HepG2 (cell line): ENCODE data around the gene ADAR. TPM values are rescaled to one million over a fixed set of nuclear protein-coding genes. Genes with fewer than 3 reads are reported as not detected.
A peak's percentile ranks its signal among the peaks of the same experiment; 100 is the strongest.

Source experiments
- HOMEZ ChIP-seq: IDR thresholded peaks from 2 replicates; pipeline ENCODE4 v1.6.1; 2016; ENCODE audit warnings: low read depth
- KAT2B ChIP-seq: fragments of 150-350 bp; IDR thresholded peaks from 2 replicates; pipeline ENCODE4 v1.6.1; 2014; ENCODE audit warnings: low read depth, low read length, borderline replicate concordance
- MZF1 ChIP-seq: sonication (generic); formaldehyde crosslinking; IDR thresholded peaks from 2 replicates; pipeline ENCODE4 v1.8.1; 2023; ENCODE audit warnings: mild to moderate bottlenecking, missing genetic modification reagents, borderline replicate concordance
- NONO ChIP-seq, 2 experiments: fragments of 450-650 bp in 1 of 2; sonication (generic) in 1 of 2; formaldehyde crosslinking in 1 of 2; IDR thresholded peaks in 1 of 2; conservative IDR thresholded peaks in 1 of 2; 2 replicates each; pipeline versions ENCODE4 v1.6.1 to v1.8.0; 2017 to 2022; ENCODE audit warnings: mild to moderate bottlenecking in 1 of 2, missing genetic modification reagents in 1 of 2, moderate library complexity in 1 of 2
- RBAK ChIP-seq: sonication (generic); formaldehyde crosslinking; IDR thresholded peaks from 2 replicates; pipeline ENCODE4 v1.5.1; 2020; ENCODE audit warnings: mild to moderate bottlenecking, missing genetic modification reagents
- SETDB1 ChIP-seq: sonication (generic); formaldehyde crosslinking; IDR thresholded peaks from 2 replicates; pipeline ENCODE4 v1.5.1; 2020; ENCODE audit warnings: missing genetic modification reagents, mild to moderate bottlenecking, borderline replicate concordance
- SIN3B ChIP-seq: fragments of 150-350 bp; IDR thresholded peaks from 2 replicates; pipeline ENCODE4 v1.6.1; 2014; ENCODE audit warnings: low read length
- polyA plus RNA-seq, 8 experiments: library from polyadenylated mRNA; depleted of rRNA in 3 of 8; stranded (reverse) in 7 of 8; unstranded in 1 of 8; fragments of >200 nt; fragmentation: Illumina TruSeq in 4 of 8; extraction: Trizol in 4 of 8; gene quantifications; 2 replicates each; pipeline versions ENCODE4 v1.2.1 to v1.2.3, GENCODE V29; 2011 to 2016; ENCODE audit warnings: low read depth in 4 of 8, missing spikeins in 1 of 8, mixed read lengths in 1 of 8; ENCODE audit not compliant: insufficient read depth in 1 of 8
- total RNA-seq, 5 experiments: library from RNA; depleted of rRNA; stranded (reverse); fragments of >200 nt; fragmentation: Illumina TruSeq; extraction: Trizol; gene quantifications; 2 replicates each; pipeline ENCODE4 v1.2.3, GENCODE V29; 2016; ENCODE audit warnings: low read depth in 1 of 5
- TF ChIP-seq, protein P1 (sequence below): fragments of 450-650 bp; IDR thresholded peaks from 2 replicates; pipeline ENCODE4 v1.6.1; 2017
- TF ChIP-seq, protein P2 (sequence below): sonication (generic); formaldehyde crosslinking; IDR thresholded peaks from 2 replicates; pipeline ENCODE4 v1.9.0; 2022; ENCODE audit warnings: missing genetic modification reagents, mild to moderate bottlenecking, borderline replicate concordance
- TF ChIP-seq, protein P3 (sequence below): sonication (generic); formaldehyde crosslinking; IDR thresholded peaks from 2 replicates; pipeline ENCODE4 v1.5.0; 2020; ENCODE audit warnings: mild to moderate bottlenecking, missing genetic modification reagents
- TF ChIP-seq, protein P4 (sequence below): sonication (generic); formaldehyde crosslinking; IDR thresholded peaks from 2 replicates; pipeline ENCODE4 v1.5.1; 2020; ENCODE audit warnings: missing genetic modification reagents, mild to moderate bottlenecking, borderline replicate concordance
- TF ChIP-seq, protein P5 (sequence below): sonication (generic); formaldehyde crosslinking; IDR thresholded peaks from 2 replicates; pipeline ENCODE4 v1.4.0; 2020; ENCODE audit warnings: missing genetic modification reagents, borderline replicate concordance

Gene ADAR
- total and polyA plus RNA-seq, 2 of the 13 experiments (the other 11 are each of a cell fraction or from before 2014, with no cell fraction given) = 70.8 to 86.2 TPM

- TF ChIP-seq, protein P1, sequence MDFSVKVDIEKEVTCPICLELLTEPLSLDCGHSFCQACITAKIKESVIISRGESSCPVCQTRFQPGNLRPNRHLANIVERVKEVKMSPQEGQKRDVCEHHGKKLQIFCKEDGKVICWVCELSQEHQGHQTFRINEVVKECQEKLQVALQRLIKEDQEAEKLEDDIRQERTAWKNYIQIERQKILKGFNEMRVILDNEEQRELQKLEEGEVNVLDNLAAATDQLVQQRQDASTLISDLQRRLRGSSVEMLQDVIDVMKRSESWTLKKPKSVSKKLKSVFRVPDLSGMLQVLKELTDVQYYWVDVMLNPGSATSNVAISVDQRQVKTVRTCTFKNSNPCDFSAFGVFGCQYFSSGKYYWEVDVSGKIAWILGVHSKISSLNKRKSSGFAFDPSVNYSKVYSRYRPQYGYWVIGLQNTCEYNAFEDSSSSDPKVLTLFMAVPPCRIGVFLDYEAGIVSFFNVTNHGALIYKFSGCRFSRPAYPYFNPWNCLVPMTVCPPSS = no peak
- no peak for TF ChIP-seq HOMEZ
- no peak for TF ChIP-seq SIN3B
- TF ChIP-seq, protein P2, sequence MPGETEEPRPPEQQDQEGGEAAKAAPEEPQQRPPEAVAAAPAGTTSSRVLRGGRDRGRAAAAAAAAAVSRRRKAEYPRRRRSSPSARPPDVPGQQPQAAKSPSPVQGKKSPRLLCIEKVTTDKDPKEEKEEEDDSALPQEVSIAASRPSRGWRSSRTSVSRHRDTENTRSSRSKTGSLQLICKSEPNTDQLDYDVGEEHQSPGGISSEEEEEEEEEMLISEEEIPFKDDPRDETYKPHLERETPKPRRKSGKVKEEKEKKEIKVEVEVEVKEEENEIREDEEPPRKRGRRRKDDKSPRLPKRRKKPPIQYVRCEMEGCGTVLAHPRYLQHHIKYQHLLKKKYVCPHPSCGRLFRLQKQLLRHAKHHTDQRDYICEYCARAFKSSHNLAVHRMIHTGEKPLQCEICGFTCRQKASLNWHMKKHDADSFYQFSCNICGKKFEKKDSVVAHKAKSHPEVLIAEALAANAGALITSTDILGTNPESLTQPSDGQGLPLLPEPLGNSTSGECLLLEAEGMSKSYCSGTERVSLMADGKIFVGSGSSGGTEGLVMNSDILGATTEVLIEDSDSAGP (CRISPR knock-in tag) = peak; percentile 73; the same call in 1 of the 2 replicates
- TF ChIP-seq, protein P3, sequence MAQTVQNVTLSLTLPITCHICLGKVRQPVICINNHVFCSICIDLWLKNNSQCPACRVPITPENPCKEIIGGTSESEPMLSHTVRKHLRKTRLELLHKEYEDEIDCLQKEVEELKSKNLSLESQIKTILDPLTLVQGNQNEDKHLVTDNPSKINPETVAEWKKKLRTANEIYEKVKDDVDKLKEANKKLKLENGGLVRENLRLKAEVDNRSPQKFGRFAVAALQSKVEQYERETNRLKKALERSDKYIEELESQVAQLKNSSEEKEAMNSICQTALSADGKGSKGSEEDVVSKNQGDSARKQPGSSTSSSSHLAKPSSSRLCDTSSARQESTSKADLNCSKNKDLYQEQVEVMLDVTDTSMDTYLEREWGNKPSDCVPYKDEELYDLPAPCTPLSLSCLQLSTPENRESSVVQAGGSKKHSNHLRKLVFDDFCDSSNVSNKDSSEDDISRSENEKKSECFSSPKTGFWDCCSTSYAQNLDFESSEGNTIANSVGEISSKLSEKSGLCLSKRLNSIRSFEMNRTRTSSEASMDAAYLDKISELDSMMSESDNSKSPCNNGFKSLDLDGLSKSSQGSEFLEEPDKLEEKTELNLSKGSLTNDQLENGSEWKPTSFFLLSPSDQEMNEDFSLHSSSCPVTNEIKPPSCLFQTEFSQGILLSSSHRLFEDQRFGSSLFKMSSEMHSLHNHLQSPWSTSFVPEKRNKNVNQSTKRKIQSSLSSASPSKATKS (CRISPR knock-in tag) = no peak
- no peak for TF ChIP-seq MZF1 (CRISPR knock-in tag)
- no peak for TF ChIP-seq KAT2B
- TF ChIP-seq, protein P4, sequence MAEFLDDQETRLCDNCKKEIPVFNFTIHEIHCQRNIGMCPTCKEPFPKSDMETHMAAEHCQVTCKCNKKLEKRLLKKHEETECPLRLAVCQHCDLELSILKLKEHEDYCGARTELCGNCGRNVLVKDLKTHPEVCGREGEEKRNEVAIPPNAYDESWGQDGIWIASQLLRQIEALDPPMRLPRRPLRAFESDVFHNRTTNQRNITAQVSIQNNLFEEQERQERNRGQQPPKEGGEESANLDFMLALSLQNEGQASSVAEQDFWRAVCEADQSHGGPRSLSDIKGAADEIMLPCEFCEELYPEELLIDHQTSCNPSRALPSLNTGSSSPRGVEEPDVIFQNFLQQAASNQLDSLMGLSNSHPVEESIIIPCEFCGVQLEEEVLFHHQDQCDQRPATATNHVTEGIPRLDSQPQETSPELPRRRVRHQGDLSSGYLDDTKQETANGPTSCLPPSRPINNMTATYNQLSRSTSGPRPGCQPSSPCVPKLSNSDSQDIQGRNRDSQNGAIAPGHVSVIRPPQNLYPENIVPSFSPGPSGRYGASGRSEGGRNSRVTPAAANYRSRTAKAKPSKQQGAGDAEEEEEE (CRISPR knock-in tag) = no peak
- no peak for TF ChIP-seq NONO (IDR thresholded peaks at IDR 0.05)
- TF ChIP-seq NONO (CRISPR knock-in tag; conservative IDR thresholded peaks at IDR 0.05) = peak; percentile 70; the same call in 1 of the 2 replicates
- TF ChIP-seq SETDB1 (CRISPR knock-in tag) = no peak
- no peak for TF ChIP-seq RBAK (CRISPR knock-in tag)
- TF ChIP-seq, protein P5, sequence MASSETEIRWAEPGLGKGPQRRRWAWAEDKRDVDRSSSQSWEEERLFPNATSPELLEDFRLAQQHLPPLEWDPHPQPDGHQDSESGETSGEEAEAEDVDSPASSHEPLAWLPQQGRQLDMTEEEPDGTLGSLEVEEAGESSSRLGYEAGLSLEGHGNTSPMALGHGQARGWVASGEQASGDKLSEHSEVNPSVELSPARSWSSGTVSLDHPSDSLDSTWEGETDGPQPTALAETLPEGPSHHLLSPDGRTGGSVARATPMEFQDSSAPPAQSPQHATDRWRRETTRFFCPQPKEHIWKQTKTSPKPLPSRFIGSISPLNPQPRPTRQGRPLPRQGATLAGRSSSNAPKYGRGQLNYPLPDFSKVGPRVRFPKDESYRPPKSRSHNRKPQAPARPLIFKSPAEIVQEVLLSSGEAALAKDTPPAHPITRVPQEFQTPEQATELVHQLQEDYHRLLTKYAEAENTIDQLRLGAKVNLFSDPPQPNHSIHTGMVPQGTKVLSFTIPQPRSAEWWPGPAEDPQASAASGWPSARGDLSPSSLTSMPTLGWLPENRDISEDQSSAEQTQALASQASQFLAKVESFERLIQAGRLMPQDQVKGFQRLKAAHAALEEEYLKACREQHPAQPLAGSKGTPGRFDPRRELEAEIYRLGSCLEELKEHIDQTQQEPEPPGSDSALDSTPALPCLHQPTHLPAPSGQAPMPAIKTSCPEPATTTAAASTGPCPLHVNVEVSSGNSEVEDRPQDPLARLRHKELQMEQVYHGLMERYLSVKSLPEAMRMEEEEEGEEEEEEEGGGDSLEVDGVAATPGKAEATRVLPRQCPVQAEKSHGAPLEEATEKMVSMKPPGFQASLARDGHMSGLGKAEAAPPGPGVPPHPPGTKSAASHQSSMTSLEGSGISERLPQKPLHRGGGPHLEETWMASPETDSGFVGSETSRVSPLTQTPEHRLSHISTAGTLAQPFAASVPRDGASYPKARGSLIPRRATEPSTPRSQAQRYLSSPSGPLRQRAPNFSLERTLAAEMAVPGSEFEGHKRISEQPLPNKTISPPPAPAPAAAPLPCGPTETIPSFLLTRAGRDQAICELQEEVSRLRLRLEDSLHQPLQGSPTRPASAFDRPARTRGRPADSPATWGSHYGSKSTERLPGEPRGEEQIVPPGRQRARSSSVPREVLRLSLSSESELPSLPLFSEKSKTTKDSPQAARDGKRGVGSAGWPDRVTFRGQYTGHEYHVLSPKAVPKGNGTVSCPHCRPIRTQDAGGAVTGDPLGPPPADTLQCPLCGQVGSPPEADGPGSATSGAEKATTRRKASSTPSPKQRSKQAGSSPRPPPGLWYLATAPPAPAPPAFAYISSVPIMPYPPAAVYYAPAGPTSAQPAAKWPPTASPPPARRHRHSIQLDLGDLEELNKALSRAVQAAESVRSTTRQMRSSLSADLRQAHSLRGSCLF = no peak
Observed at GRCh38 chr1:154607609-154608396, at the start of gene ADAR (continued).
